IPS DF 19.7 (cell line): ENCODE data around the gene GARIN5B.

Experiments
- DNase-seq: peaks from one replicate; pipeline ENCODE4 v3.0.0-alpha.2; 2013; ENCODE audit warnings: low read depth, low spot score

GARIN5B gene

DNA sequence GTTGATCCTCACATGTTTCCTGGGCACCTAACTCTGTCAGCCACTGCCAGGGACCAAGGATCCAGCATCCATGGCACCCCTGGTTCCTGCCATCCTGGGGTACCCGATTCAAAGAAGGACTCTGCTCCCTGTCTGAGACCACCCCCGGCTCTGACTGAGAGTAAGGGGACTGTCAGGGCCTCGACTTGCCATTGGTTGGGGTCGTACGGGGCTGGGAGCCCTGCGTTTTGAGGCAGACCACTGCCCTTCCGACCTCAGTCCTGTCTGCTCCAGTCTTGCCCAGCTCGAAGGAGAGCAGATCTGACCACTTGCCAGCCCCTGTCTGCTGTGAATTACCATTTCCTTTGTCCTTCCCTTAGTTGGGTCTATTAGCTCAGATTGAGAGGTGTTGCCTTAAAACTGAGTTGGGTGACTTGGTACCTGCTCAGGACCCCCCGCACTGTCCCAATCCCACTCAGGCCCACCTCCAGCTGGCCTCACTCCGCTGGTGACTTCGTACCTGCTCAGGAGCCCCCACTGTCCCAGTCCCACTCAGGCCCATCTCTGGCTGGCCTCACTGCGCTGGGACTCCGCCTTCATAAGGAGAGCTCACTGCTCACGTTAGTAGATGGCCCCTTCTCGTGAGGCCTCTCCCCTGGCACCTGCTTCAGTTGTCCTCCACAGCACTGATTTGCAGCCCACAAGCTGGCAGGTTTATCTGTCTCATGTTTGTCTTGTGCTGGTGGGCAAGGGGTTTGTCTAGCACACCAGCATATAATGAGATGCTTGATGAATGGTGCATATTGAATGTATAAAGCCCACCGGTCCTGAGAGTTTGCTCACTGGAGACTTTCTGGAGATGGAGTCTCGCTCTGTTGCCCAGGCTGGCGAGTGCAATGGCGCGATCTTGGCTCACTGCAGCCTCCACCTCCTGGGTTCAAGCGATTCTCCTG lies 26.6 kb upstream of the GARIN5B start:
- DNase-seq, result no peak

DNA sequence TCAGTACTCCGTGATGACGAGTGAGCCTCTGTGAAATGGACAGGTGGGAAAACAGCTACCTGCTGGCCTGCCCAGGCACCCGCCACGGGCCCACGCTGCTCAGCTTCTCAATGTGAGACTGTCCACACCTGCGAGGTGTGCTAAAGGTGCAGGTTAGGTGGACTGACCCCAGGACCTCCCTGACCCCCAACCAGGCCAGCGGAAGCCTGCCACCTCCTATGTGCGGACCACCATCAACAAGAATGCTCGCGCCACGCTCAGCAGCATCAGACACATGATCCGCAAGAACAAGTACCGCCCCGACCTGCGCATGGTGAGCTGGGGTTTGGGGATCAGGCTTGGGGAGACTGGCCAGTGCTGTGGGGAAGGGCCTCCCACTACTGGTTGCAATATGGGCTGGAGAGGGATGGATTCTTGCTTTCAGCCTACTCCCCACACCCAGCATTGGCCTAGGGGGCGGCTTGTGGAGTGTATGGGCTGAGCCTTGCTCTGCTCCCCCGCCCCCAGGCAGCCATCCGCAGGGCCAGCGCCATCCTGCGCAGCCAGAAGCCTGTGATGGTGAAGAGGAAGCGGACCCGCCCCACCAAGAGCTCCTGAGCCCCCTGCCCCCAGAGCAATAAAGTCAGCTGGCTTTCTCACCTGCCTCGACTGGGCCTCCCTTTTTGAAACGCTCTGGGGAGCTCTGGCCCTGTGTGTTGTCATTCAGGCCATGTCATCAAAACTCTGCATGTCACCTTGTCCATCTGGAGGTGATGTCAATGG lies 24.9 kb upstream of the GARIN5B start:
- no peak for DNase-seq

DNA sequence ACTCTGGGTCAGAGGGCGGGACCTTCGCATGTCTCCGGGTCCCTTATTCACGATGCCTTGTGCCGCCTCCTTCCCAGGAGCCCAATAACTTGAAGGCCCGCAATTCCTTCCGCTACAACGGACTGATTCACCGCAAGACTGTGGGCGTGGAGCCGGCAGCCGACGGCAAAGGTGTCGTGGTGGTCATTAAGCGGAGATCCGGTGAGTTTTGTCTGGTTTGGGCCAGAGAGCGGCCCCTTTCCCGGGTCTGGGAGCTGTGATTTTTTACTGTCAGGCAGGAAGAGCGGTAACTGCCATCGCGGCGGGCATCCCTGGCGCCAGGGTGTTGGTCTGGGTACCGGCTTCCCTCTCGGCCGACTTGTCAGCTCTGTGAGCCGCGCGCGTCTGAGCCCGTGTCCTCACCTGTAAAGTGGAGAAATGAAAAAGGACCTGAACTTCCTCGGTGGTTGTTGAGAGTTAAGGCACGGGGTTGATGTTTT lies 23.5 kb upstream of the GARIN5B start:
- DNase-seq, result no peak

DNA sequence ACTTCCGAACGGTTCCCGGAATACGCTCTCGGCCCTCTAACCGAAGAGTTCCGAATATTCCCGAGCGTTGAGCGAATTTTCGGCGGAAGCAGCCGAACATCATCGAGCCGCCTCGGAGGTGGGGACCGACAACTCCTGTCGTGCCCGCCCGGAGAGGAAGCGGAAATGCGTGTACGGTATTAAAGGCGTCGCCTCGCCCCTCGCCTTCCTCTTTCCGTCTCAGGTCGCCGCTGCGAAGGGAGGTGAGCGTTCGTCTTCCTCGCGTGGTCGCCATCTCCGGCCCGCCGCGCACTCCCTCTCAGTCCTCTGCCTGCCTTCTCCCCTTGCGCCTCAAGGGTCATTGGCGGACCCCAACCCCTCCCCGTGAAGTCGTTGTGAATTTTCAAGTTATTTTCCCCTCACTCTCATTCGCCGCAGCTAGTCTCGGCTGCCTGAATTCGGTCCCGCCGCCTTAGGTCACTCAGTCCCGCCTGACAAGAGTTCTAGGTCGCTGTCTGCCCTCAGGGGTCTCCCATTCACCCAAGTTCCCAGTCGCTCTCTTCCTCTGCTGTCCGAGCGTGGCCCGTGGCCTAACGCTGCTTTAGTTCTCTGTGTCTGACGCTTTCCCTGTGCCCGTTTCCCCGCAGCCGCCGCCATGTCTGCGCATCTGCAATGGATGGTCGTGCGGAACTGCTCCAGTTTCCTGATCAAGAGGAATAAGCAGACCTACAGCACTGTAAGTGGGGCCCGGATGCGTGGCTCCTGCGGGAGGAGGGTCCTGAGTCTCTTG lies 22.8 kb upstream of the GARIN5B start, which contains the start of gene RPL28:
RPL28 (plus strand) TSS at position 209 of the 769 bp plus-strand sequence; CDS start at position 635, 426 bp downstream.
- DNase-seq, result peak; percentile 88

DNA sequence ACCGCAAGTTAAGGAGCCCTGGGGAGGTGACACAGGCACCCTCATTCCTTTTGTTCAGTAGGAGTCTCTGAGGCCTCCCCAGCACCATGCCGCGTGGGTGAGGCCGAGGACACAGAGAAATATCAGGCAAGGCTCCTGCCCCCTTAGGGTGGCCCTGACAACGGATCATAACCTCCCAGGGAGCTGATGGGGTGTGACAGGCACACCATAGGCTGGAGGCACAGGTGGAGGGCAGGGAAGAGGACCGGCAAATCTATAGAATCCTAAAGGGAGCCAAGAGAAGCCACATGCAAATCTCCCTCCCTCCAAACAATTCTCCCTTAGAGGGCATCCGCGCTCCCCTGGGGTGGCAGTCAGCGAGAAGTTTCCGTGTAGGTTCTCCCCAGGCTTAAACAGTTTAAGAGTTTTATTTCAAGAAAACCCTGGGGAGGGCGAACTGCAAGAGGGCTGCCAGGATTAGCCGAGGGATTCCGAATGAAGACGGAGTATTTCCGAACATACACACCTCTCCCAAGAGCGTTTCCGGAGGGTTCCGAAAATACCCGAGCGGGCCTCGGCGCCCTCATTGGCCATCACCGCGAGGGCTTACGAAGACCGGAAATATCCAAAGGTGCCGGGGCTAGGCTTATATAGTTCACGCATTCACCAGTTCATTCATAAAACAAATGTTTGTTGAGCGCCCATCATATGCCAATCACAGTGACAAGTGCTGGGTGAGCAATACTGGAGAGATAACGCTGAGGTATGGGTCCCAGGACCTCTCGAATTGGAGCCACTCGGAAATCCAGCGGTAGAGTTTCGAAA lies 22.1 kb upstream of the GARIN5B start:
- peak; percentile 81 for DNase-seq

DNA sequence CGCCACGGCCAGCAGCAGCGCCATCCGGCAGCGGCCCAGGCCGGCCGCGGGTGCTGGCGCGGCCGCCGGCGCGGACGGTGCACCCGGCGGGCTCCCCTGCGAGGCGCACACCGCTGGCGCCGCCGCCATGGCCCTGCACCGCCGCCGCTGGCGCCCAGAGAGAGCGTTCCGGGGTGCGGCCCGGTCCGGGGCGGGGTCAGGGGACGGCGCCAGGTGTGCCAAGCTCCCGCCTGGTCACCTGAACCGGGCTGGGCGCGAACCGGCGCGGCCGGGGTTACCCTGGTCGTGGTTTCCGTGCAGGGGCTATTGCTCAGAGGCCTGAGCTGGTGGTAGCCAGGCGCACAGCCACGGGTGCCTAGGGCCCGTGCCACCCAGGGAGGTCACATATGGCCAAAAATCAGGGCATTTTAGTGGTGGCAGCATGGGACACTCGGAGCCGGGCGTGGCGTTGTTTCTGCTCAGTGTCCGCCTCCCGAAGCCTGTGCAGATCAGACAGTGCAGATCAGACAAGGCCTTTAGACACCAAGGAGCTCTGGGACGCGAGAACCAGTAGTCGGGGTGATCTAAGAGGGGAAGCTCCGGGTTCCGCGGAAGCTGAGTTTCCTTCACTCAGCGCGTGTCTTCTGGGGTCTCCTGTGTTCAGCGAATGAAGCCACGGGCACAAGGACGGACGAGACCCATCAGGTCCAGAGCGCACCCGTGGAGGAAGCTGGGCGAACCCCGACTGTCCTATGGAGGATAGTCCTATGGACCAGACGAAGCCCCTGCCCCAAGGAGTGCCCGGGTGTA lies 21.3 kb upstream of the GARIN5B start, which contains the start of gene TMEM238:
TMEM238 (minus strand) TSS at position 162 of the 789 bp plus-strand sequence; CDS start at position 129, 33 bp downstream.
- no peak for DNase-seq

DNA sequence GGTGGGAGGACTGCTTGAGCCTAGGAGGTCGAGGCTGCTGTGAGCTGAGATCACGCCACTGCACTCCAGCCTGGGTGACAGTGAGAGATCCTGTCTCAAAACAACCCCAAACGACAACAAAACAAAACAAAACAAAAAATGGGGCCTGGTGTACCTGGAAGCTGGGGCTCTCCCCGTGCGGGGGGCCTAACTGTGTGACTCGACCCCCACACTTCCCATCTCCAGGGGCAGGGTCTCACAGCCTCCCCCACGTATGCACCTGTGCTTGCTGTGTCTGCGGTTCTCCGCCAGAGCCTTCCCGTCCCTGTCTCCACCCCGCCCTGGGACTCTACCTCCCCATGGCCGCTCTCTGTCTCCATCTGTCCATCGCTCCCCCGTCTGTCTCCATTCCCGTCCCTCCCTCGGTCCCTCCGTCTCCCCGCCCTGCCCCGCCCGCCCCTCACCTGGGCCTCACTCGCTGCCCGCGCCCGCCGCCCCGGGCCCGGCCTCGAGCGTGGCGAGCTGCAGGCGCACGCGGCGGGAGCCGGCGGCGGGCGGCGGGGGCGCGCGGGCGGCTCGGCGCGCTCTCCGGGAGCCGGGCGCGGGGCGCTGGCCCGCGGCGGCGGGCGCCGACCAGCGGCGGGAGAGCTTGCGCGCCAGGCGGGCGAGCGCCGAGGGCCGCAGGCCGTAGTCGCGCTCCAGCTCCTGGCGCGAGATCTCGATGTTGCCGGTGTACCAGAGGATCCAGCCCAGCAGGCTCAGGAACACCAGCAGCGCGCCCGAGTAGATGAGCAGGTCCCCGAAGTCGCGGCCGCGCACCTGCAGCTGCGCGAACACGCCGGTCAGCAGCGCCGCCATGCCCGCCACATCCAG lies 20.4 kb upstream of the GARIN5B start:
- DNase-seq, result no peak

DNA sequence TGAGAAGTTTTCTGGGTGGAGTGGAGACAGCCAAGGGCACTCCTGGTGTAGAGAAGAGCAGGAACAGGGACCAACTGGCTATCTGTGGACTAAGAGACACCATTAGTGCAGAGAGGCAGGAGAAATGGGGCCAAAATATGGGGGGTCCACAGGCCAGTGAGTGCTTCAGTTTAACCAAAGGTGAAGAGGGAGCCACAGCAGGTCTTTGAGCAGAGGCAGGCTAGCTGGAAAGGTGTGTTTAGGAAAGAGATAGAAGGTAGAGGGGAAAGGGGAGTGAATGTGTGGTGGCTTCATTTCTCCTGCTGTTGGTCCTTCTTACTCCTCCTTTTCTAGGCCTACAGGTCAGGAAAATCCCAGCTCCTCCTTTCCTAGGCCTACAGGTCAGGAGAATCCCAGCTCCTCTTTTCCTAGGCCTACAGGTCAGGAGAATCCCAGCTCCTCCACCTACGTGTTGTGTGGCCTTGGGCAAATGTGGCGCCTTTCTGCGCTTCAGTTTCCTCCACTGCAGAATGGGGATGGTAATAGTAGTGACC lies 19.5 kb upstream of the GARIN5B start:
- no peak for DNase-seq

DNA sequence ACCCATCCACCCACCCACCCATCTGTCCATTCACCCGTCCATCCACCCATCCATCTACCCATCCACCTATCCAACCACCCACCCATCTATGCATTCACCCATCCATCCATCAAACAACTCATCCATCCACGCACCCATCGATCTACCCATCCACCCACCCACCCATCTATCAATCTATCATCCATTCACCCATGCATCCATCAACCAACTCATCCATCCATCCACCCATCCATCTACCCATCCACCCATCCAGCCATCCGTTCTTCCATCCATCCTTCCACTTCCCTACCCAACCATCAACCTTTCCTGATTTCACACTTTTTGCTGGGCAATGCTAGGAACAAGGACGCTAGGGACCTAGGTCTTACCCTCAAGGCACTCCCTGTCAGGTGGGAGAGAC lies 19.0 kb upstream of the GARIN5B start:
- DNase-seq, result no peak

DNA sequence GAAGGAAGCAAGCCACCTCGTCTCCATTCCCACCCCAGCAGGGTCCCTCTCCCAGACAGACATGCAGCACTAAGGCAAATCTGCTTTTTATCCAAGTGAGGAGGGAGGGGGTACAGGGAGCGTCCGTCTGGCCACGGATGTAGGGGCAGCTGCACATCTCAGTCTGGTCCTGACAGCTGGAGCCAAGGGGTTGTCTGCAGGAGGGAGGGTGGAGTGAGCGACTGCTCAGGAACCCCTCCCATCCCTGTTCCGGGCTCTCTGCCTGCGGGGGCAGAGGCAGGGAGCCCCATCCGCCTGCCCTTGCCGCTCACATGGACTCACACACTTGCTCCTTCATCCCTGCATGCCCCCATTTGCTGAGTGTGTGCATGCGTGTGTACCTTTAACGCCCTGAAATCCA lies 16.1 kb upstream of the GARIN5B start:
- DNase-seq, result no peak

DNA sequence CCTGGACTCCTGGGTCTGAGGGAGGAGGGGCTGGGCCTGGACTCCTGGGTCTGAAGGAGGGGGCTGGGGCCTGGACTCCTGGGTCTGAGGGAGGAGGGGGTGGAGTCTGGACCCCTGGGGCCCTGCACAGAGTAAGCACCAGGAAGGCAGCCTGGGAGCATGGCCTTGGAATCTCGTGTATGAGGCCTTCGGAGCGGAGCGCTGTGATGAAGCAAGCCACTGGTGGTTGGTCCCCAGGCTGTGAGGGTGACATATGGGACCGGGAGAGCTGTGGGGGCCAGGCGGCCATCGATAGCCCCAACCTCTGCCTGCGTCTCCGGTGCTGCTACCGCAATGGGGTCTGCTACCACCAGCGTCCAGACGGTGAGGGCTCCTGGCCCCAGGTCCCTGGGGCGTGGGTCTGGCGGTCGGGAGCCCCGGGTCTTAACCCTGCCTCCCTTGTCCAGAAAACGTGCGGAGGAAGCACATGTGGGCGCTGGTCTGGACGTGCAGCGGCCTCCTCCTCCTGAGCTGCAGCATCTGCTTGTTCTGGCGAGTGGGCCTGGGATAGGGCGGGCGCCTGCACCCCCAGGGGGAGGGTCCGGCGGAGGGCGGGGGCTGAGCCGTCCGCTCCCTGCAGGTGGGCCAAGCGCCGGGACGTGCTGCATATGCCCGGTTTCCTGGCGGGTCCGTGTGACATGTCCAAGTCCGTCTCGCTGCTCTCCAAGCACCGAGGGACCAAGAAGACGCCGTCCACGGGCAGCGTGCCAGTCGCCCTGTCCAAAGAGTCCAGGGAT lies 14.5 kb upstream of the GARIN5B start:
- DNase-seq, result no peak

DNA sequence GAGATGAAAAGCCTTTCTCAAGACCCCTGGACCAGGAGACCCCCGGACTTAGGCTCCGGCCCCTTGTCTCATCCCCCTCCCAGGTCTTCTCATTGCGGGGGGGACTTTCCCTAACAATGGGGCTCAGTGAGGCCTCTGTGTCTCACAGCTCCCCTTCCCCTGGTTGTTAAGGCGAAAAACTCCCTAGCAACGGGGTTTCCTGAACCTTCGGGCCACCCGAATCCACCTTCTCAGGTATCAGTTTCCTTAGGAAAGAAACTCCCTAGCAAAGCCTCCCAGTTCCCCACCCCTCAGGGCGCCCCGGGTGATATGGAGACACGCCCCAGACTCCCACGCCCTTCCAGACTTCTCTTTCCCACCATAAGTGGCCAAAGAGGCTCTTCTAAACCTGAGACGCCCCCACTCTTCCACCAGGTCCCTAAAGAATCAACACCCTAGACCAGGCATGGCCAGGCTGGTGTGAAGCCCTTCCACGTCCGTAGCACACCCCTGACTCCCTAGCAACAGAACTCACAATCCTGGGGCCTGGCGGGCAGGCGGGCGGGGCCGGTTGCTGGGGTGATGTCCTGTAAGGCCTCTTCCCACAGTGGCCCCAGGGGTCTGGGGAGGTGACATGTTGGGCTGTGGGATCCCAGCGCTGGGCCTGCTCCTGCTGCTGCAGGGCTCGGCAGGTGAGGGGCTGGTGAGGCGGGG lies 13.3 kb upstream of the GARIN5B start, which contains the start of gene TMEM190:
TMEM190 (plus strand) TSS at position 586 of the 693 bp plus-strand sequence; CDS start at position 614, 28 bp downstream.
- no peak for DNase-seq

DNA sequence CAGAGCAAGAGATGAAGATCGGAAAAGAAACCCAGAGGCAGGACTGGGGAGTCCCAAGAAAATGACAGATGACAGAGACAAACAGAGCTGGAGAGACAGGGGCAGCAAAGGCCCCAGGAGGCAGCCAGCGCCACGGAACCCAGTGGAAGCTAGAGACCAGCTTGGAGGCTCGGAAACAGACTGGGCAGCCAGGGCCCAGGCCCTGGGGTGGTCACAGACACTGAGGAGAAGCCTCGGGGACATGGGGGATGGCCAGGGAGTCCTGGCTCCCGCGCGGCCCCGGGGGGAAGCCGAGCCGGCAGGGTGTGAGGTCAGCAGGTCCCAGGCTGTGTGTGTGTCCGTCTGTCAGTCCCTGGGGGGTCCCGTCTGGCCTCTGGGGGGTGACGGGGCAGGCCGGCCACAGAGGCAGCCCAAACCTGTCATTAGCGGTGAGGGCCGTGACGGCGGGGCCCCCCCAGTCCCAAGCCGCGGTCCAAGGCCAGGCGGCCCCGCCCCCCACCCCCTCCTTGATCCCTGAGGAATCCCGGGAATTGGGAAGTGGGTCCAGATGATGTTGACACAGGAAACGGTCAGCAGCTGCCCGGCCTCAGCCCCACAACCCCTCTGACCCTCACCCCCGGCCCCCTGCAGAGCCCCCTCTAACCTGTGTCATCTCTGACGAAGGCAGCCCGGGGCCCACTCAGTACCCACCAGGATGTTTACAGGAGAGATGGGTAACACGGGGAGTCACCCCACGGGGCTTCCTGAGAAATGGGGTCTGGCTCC lies 11.1 kb upstream of the GARIN5B start:
- no peak for DNase-seq

DNA sequence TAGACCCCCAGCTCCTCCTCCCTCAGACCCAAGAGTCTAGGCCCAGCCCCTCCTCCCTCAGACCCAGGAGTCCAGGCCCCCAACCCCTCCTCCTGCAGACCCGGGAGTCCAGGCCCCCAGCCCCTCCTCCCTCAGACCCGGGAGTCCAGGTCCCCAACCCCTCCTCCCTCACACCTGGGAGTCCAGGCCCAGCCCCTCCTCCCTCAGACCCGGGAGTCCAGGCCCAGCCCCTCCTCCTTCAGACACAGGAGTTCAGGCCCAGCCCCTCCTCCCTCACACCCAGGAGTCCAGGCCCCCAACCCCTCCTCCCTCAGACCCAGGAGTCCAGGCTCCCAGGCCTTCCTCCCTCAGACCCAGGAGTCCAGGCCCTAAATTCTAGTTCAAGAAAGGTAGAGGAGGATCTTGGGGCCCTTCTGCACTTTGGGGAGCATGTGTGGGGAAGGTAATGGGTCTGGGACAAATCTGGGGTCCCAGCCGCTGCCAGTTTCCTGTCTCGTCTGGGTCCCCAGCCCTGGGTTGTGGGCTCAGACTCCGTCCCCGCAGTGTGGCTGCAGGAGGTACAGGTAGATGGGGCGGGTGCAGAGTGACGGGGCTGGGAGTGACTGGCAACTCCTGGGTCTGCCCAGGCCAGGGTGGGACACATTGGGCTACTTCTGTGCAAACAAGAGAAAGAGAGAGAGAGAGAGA lies 10.4 kb upstream of the GARIN5B start:
- no peak for DNase-seq

DNA sequence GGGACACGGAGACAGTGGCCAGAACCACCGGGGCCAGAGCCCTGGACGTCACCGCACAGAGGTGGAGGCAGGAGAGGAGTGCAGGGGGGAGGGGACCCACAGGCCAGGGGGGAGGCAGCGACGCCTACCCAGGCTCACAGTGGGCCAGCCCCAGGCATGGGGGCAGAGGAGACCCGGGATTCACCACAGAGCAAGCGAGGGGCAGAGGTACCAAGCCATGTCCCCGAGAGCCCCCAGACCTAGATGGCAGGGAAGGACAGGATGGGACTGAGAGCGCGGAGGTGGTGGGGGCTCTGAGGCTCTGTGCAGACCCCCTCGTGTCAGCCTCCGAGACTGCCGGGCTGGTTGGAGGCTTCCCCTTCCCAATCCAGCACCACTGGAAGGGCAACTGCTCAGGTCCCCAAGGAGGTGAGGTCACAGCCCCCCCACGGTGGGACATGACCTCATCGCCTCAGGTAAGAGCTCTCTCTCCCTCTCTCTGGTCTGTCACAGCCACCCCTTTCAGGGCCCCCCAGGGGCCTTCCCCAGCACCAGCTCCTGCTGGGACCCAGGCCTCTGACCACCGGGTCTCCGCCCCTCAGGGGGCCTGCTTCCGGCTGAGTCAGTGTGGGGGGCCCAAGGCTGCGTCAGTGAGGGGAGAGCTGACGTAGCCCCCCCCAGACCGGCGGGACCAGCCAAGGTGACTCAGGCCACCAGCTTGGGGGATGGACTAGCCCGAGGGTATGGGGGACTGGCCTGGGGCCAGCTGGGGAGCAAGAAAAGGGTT lies 9.4 kb upstream of the GARIN5B start:
- DNase-seq, result no peak
